Endothelial cell of umbilical vein (primary cell): ENCODE measurements around the gene KIAA1549.

ENCODE experiments used
- CTCF ChIP-seq, 2 donors: IDR thresholded peaks; 1 replicate in 1 of 2; 2 replicates in 1 of 2; pipeline ENCODE4 v1.5.1; 2011; ENCODE audit warnings: low read length in 2 of 2, mild to moderate bottlenecking in 2 of 2, moderate library complexity in 2 of 2, control low read depth in 1 of 2, inconsistent platforms in 1 of 2, low read depth in 1 of 2; ENCODE audit not compliant: insufficient read depth in 1 of 2; ENCODE audit errors: extremely low read depth in 1 of 2
- EZH2 ChIP-seq: IDR thresholded peaks from 2 replicates; pipeline ENCODE4 v1.6.1; 2012; ENCODE audit warnings: borderline replicate concordance, low read depth, mild to moderate bottlenecking, moderate library complexity, low read length, inconsistent platforms; ENCODE audit not compliant: severe bottlenecking
- FOS ChIP-seq: IDR thresholded peaks from 2 replicates; pipeline ENCODE4 v1.6.1; 2011; ENCODE audit warnings: mild to moderate bottlenecking, low read length, moderate library complexity, borderline replicate concordance; ENCODE audit not compliant: insufficient read depth
- GATA2 ChIP-seq: IDR thresholded peaks from 2 replicates; pipeline ENCODE4 v1.7.0; 2011; ENCODE audit warnings: low read depth, mild to moderate bottlenecking, moderate library complexity, mixed read lengths, low read length; ENCODE audit not compliant: insufficient read length, insufficient read depth
- JUN ChIP-seq: IDR thresholded peaks from 2 replicates; pipeline ENCODE4 v1.6.1; 2011; ENCODE audit warnings: borderline replicate concordance, low read depth; ENCODE audit not compliant: insufficient read length, insufficient read depth
- MAX ChIP-seq: IDR thresholded peaks from 2 replicates; pipeline ENCODE4 v1.6.1; 2011; ENCODE audit not compliant: insufficient read depth, insufficient read length
- MYC ChIP-seq: IDR thresholded peaks from one replicate; pipeline ENCODE4 v1.6.1; 2011; ENCODE audit warnings: mild to moderate bottlenecking, low read depth, low read length
- POLR2A ChIP-seq: IDR thresholded peaks from 2 replicates; pipeline ENCODE4 v1.6.1; 2012; ENCODE audit warnings: low read depth, mild to moderate bottlenecking, control low read depth, low read length
- POLR2AphosphoS5 ChIP-seq: IDR thresholded peaks from 2 replicates; pipeline ENCODE4 v1.6.1; 2012; ENCODE audit warnings: low read depth, mild to moderate bottlenecking, control low read depth, low read length, moderate library complexity; ENCODE audit not compliant: insufficient read depth

GRCh38 chr7:138889582-138890498 lies 91.3 kb downstream of the KIAA1549 start:
- TF ChIP-seq POLR2AphosphoS5 (no peak), MAX (no peak), CTCF (IDR thresholded peaks at IDR 0.05; ENCODE audit: extremely low read depth in 1 of 2, insufficient read depth in 1 of 2, low read depth in 1 of 2, low read length in 2 of 2) (no peak), GATA2 (no peak), EZH2 (no peak), POLR2A (no peak), JUN (peak; percentile 12), FOS (no peak), MYC (no peak)
